ENCODE data around the gene ATP2B1.

ATP2B1 gene

DNA sequence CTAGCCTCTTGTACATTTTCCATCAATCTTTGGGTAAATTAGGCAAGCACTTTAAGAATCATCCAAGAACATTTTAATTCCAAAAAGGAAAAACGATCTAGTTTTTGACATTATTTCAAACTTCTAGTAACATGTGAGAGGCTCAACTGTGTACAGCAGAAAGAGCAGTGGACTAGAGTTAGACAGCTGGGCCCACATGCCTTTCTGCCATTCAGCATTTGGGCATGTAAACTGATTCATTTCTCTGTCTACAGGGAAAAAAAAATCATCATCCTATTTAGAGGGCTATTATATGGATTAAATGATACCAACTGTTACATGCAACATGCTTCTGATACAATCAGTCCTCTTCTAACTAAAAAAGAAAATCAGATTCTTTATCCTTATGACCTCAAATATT is 17.7 kb downstream of the ATP2B1 start:
- no peak for DNase-seq

DNA sequence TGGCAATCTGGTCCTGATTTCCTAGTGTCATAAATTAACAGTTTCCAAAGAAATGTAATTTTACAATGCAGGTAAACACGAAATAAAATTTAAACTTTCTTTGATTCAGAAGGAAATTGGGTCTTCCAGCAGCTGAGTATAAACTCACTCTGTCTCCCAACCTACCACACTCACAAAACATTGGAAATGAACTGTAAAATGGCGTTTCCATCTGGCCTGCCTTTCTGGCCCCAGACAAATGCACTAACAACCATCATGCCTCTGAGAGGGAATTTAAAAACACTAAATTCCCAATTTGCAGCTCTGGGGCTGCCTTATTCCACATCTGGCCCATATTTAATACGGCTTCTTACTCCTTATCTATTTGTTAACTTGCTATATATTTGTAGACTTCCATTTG is 19.3 kb downstream of the ATP2B1 start:
- no peak for DNase-seq

DNA sequence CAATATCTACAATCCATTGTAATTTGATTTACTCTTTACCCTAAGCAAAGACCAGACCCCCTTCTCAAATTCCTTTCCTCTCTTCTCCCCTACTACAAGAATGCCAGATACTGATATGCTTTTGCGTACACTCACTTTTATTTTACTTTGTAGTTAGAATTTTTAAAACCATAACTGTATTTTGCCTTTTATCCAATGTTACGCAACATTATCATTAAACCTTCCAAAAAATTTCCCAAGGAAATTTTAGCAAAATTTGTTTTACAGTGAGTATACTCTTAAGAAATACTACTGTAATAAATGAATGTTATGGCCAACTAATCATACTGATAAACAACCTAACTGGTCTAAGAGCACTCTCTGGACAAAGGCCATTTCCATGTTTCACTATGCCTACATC is 22.3 kb downstream of the ATP2B1 start:
- no peak for DNase-seq

DNA sequence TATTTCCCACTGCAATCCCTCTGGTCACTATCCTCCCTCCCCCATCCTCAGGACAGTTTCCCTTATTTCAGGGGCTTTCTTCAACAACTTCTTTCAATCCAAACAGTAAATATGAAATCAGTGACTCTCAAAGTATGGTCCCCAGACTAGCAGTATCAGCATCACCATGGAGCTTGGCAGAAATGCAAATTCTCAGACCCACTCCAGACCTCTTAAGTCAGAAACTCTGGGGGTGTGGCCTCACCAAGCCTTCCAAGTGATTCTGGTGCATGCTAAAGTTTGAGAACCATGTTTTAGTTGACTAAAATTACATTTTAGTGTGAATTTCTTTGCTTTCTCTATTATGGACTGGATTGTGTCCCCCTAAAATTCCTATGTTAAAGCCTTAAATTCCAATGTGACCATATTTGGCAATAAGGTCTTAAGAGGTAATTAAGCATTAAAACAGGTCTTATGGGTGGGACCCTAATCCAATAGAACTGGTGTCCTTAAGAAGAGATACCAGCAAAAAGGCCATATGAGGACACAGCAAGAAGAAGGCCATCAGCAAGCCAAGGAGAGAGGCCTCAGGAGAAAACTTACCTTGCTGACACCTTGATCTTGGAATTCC is 23.2 kb downstream of the ATP2B1 start:
- no peak for DNase-seq

DNA sequence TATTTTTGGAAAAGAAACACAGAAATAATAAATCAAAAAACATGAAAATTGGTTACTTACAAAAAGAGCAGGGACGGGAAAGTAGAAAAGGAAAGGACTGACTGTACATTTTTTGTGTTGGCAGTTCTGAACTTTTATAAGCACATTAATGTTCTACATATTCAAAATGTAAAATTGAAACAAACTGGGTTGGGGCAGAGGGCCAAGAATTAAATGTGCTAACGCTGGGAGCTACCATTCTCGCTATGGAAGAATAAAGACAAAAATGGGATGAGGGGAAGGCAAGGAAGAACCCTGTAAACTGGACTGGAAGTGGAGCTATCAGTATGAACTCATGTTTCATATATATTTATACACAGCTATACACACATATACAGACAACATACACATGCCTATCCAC is 24.5 kb downstream of the ATP2B1 start:
- DNase-seq, result no peak

DNA sequence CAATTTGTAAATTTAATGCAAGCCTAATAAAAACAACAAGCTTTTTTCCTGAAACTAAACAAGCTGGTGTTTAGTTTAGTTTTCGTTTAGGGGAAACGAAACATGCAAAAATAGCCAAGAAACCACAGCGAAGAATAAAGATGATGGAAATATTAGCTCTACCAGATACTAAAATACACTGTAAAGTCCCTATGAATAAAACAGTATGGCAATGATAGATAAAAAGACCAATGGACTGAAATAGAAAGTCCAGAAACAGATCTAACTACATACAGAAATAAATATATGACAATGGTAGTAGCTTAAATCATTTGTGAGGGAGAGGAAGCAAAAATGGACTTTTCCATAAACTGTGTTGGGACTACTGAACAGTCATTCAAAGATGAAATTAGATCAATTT is 26.4 kb downstream of the ATP2B1 start:
- no peak for DNase-seq

DNA sequence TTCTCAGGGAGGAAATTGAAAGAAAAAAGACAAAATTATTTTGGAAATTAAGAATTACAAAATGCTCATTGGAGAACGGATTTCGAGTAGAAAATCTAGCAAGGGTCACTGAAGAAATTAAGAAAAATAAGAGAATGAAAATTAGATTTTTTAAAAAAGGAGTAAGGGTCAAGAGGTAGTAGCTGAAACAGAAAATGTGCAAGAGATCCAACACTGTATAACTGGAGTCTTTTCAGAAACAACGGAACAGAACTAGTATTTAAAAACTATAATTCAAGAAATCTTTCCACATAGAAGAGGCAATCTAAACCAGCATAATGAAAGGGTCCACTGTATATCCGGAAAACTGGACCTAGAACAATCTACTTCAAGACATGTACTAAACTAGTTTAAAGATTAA is 28.2 kb downstream of the ATP2B1 start:
- no peak for DNase-seq

DNA sequence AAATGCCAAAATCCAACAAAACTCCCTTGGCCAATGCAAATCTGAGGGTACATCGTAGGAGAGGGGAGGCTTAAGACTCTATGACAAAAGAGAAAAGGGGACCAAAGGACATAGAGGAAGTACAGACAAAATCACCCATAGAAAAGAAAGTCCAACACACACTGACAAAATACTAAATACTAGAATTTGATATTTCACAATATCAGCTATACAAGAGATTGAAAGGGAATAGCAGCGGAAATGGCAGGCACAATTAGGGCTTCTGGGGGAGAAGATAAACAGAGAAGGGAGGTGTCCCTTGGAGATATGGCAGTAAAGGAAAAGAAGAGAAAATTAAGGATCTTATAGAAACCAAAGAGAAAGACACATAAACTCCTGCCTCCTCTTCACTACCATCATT is 29.0 kb downstream of the ATP2B1 start:
- DNase-seq, result no peak

DNA sequence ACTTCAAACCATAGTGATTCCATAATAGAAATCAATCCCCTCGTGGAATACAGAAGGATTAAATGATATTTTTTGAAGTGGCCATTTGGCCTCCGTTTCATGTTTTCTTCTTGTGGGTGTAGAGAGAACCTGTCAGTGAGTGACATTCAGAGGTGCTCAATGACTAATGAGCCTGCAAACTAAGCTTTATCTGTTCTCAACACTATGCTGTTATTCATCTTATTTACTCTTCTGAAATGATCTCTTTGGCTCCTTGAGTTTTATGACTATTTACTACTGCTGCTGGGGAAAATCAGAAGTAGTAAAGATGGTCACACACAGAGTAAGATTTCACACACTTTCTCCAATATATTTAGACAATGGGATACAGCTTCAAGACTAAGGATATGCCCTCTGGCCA is 30.4 kb downstream of the ATP2B1 start:
- DNase-seq, result no peak

DNA sequence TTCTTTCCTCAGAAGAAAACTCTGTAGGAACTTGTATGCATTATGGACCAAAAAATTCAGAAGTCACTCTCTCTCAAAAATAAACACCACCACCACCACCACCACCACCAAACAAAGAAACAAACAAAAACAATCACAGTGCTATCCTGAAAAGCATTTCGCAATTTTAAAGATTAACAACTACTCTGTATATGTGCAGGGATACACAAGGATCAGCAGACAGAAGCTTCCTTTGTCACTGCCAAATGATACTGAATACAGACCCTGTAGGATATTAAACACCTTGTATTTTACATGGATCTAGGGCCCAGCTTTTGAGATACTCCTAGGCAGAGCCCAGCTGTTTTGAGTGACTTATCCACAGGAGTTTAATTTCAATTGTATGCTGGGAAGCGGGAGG is 31.7 kb downstream of the ATP2B1 start:
- no peak for DNase-seq

DNA sequence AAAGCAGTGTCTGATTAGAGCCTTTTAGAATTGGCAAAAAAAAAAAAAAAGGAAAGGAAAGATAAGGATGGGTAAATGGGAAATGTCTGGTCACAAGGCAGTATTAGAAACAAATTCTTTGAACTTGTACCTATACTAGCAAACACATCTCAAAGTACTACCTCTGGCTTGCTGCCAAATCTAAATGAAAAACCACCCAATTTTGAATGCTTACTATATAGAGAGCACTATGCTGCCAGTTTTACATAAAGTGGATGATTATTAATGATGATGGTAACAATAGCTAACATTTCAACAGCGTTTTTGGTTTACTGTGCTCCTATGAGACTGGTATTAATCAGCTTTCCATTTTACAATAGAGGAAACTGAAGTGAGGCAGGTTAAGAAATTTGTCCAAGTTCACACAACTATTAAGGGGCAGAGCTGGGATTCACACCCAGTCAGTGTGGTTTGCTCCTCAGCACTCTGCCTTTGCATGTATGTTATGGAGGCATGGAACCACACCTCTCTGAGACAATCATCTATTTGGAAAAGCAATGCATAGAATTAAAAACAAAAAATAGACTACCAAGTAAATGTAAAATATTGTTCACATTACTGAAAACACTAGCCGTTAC is 34.2 kb downstream of the ATP2B1 start:
- no peak for DNase-seq

DNA sequence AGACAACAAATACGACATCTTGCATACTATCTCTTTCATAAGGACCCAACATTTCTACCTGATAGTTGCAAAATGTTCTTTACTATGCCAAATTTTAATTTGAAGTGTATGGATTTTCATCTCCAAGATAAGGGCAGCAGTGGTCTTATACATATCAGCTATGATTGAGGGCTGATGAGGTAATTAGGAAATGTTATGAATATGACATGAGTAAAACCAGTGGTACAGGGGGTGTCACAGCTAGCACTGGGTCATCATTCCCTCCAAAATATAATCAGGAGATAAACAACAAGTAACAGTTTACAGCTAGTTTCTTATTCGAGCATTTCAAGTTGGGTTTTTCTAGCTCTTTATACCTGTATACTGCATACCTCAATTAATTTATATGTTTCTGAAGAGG is 35.0 kb downstream of the ATP2B1 start:
- DNase-seq, result no peak

DNA sequence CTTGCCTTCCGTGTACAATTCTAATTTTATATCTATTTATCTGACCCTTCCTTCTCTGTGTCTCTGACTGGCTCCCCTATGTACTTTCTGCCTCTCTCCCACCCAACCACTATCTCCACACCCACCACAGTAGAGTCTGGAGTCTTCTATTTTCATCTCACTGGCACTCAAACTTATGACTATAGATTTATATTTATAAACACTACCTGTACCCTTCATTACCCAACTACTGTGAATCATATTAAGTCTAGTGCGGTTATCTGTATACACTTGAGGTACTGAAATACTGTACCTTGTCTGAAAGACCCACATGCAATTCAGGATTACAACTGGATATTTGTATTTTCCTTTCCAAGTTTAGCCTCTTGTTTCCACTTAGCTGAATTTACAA is 36.1 kb downstream of the ATP2B1 start:
- no peak for DNase-seq

DNA sequence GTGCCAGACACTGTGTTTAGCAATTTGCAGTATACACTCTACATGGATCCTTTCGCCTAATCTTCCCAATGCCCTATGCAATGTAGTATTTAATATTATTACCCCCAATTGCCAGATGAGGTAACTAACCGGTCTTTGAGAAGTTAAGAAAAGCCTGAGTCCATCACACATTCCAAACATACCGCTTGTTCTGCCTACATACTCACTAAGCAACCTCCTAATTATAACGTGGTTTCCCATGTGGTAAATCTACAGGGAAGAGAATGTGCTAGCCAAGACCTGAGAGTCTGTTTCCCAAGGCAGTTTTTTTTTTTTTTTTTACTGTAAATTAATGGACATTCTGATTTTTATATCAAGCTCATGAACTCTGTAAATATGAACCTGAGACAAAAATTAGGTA is 37.2 kb downstream of the ATP2B1 start:
- no peak for DNase-seq

DNA sequence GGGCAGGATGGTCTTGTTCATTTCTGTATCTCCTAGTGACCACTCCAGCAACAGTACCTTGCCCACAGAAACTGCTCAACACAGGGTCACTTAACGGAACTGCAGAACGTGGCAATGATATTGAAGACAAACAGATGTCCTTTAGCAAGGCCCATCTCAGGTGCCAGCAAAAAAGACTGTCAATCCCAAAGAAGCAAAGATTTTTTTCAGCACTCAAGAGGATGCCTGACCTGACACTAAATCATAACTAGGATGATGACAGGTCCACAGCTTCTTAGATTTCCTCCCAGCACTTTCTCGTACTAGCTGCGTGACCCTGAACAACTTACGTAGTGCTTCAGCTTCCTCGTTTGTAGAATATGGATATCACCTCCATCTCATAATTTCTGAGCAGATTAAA is 39.4 kb downstream of the ATP2B1 start:
- no peak for DNase-seq

DNA sequence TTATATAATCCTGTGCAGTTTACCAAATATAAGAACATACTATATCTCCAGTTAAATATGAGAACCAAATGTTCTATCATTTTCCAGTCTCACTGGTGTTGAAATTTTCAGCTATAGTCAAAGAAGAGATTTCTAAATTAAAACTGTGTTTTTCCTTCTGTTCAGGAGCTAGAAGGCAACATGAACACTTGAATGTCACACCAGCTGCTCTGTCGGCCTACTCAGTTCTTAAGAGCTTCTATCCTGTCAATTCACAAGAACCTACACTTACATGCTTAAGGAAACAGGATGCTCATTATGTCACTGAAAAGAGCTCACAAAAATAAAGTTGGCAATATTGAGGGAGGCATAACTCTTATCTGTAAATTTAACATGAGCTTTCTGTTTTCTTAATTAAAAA is 43.1 kb downstream of the ATP2B1 start:
- no peak for DNase-seq

DNA sequence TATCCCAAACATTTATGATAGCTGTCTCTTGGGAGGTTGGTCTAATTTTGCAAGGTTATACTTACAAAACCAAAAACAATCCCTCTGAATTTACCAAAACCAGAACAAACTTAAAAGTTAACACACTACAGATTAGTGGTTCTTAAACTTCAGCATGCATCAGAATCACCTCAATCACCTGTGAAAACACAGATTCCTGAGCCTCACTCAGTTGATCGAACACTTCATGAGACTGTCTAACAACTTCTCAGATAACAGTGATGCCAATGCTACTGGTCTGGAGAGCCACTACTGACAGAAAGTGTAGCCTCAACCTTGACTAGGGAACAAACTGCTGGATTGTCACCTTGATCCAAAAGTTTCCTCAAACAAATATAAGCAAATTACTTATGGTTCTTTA is 44.2 kb downstream of the ATP2B1 start:
- no peak for DNase-seq

DNA sequence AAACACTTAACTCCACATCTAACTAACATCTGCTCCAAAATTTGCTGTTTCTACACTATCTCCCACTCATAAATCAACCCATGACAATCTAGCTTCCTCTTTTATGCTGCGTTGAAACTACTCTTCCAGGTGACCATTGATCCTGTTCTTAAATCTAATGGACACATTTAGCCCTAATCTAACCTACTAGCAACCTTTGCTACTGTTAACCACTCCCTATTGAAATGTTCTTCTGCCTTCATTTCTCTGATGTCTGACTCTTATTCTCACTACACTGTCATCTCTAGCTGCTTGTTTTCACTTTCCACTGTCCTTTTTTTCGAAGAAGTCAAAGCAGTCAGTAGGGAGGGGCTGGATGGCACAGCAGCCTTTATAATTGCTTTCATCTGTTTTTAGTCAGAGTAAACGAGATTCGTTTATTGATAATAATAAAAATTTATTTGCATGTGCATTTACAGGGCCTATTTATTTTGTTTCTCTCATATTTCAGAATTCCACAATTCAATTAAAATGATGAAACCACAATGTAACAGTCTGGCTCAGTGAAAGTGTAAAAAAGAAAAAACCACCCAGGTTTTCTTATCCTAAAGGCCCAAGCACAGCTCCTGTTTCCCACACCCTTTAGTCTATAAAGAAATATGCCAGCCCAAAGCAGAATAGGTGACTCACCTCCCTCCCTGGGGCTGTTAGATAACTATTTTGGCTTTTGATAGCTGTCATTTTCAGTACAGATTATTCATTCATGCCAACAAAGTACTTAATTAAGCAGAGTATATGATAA is 44.9 kb downstream of the ATP2B1 start:
- no peak for DNase-seq

DNA sequence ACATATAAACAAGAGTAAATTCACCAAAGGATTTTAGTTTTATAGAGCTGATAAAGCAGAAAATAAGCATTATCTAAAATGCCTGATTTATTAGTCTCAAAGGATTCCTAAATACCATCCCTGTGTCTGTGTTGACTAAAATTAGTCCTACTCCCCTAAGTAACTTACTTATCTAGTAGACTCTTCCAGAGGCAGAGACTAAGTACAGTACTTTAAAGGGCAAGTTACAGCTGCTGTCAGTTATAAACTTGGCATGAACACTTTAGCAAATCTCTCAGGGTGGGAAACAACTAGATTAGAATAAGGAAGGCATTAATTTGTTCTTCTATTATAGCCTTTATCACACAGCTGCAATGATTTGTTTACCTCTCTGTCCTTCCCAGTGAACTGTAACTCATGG is 46.0 kb downstream of the ATP2B1 start:
- no peak for DNase-seq

DNA sequence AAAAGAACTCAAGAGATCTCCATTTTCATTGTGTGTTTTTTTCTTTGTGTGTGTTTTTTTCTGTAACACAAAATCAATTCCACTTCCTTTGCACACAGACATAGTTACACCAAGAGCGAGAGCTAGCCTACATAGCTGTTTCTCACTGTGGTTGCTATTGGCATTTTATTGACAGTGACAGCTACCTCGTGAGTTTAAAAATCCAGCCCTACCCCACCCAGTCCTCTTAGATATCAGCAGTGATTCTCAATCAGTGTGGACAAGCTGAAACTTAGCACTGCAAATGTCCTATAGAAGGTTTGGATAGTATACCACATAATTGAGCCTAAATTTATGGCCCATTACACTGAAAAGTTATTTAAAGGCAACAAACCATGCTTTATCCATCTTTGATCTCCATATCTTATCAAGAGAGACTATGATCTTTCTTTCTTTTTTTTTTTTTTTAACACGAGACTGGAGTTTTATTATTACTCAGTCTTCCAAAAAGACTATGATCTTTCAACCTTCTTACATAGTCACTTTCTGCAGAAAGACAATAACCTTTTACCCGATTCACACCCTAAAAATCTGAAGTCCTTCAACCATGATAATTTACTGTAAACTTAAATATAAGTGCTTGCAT is 46.8 kb downstream of the ATP2B1 start:
- DNase-seq, result no peak

DNA sequence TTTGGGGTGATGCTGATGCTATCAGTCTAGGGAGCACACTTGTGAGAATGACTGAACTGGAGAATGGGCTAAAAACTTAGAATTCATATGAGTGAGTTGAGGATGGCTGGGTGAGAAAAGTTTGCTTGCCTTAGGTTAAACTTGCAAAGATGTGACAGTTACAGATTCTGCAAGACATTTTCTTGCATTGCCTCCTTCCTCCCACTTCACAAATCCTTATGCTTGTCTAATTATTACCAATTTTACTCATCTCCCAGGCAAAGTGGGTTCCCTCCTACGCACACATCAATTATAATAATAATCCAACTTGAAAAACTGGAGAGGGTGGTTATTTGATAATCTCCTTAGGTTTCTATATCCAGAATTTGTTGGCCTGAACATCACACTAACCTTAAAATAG is 50.9 kb downstream of the ATP2B1 start:
- no peak for DNase-seq

DNA sequence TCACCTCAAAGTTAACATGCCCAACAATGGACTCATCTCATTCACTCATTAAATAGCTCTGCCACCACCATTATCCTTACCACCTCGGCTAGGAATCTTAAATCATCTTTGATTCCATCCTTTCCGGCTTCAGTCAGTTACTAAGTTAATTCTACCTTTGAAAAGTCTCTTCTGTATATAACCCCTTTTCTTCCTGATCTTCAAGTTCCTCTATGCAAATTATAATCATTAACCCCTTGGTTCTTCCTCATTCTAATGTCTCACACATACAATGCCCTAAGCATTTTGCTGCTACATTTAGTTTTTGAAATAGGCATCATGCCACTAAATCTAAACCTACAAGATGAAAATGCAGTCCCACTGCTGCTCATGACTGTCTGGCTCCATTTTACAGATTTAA is 51.6 kb downstream of the ATP2B1 start:
- DNase-seq, result no peak

DNA sequence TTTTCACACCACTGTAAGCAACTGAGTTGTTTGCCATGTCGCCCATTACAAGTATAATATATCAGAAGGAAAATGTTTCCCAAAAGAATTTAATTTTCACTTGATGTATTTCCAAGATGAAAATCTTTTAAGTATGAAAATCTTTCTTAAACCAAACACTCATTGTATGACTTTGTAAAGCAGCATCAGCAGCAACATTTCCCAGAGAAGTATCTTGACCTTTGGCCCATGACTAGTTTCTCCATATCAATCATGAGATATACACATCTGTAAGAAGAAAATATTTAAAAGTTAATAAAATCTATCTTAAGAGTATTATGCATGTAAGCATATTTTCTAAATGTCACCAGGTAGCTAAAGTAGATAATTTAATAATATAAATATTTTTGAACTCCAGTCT is 52.8 kb downstream of the ATP2B1 start:
- no peak for DNase-seq

DNA sequence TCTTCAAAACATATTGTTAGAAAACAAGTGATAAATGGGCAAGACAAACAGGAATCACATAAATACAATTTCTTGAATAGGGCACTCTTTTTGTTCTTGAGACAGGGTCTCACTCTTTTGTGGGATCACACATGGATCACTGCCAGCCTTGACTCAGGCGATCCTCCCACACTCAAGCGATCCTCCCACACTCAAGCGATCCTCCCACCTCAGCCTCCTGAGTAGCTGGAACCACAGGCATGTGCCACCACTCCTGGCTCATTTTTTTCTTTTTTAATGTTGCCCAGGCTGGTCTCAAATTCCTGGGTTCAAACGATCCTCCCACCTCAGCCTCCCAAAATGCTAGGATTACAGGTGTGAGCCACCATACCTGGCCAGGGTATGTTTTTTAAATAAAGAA is 57.4 kb downstream of the ATP2B1 start:
- DNase-seq, result no peak

Data from NCI-H187 (cell line).